EH (cell line): Measurements from ENCODE around the gene PDE9A.

Experiments
- DNase-seq: peaks from one replicate; pipeline ENCODE4 v3.0.0-alpha.2; 2015; ENCODE audit warnings: low read depth

Gene PDE9A

GRCh38 chr21:42775123-42775522 lies 121.7 kb downstream of the PDE9A start:
- no peak for DNase-seq

- DNase-seq: no peak
These were observed 122.5 kb downstream of the PDE9A start for GRCh38 chr21:42775891-42776290.

- DNase-seq: no peak
These were observed 123.8 kb downstream of the PDE9A start for GRCh38 chr21:42777064-42777756.

GRCh38 chr21:42777757-42778344 lies 124.4 kb downstream of the PDE9A start:
- DNase-seq: no peak

- no peak for DNase-seq
These were observed 126.0 kb downstream of the PDE9A start for GRCh38 chr21:42779431-42779861.

- no peak for DNase-seq
These were observed 127.2 kb downstream of the PDE9A start for GRCh38 chr21:42780617-42781016.

GRCh38 chr21:42781150-42781970 lies 127.9 kb downstream of the PDE9A start:
- no peak for DNase-seq

GRCh38 chr21:42781971-42782722 lies 128.7 kb downstream of the PDE9A start:
- DNase-seq: no peak

- no peak for DNase-seq
These were observed 129.4 kb downstream of the PDE9A start for GRCh38 chr21:42782723-42783242.

- no peak for DNase-seq
These were observed 130.9 kb downstream of the PDE9A start for GRCh38 chr21:42784276-42784675.

GRCh38 chr21:42784896-42785451 lies 131.6 kb downstream of the PDE9A start:
- DNase-seq: no peak

- no peak for DNase-seq
These were observed 132.4 kb downstream of the PDE9A start for GRCh38 chr21:42785666-42786427.

GRCh38 chr21:42786884-42787283 lies 133.5 kb downstream of the PDE9A start:
- no peak for DNase-seq

GRCh38 chr21:42787613-42788012 lies 134.2 kb downstream of the PDE9A start:
- no peak for DNase-seq

- DNase-seq: no peak
These were observed 137.2 kb downstream of the PDE9A start for GRCh38 chr21:42790520-42791065.

GRCh38 chr21:42793774-42794173 lies 140.4 kb downstream of the PDE9A start:
- DNase-seq: no peak

- DNase-seq: no peak
These were observed 141.1 kb downstream of the PDE9A start for GRCh38 chr21:42794551-42794950.

GRCh38 chr21:42796327-42797062 lies 143.1 kb downstream of the PDE9A start:
- no peak for DNase-seq

GRCh38 chr21:42797522-42797921 lies 144.1 kb downstream of the PDE9A start:
- no peak for DNase-seq

- no peak for DNase-seq
These were observed 144.7 kb downstream of the PDE9A start for GRCh38 chr21:42798106-42798505.
